ENCODE data around the gene ARHGEF17.

- no peak for TF ChIP-seq PBX3 (CRISPR knock-in tag; IDR thresholded peaks at IDR 0.05)
- no peak for TF ChIP-seq CTCF (tag by site-specific recombination; IDR thresholded peaks at IDR 0.05)
Measured at GRCh38 chr11:73293356-73293936, 14.6 kb upstream of the ARHGEF17 start.
